A549 (cell line): ENCODE results near the gene MAP3K9. TPM values are rescaled to one million over a fixed set of nuclear protein-coding genes. Genes with fewer than 3 reads are reported as not detected.
A peak's percentile ranks its signal among the peaks of the same experiment; 100 is the strongest.

Experiments used
- ATAC-seq, 2 experiments: fragments of 200-7000 bp in 1 of 2; fragments of >200 bp in 1 of 2; cut with Nextera tagmentation in 1 of 2; cut with Tn5 transposase in 1 of 2; 3 replicates each; pipeline versions ENCODE4 v1.8.0 to v1.9.1; 2018 to 2020; ENCODE audit warnings: mild to moderate bottlenecking in 1 of 2, moderate library complexity in 1 of 2
- CTCF ChIA-PET: fragments of 300-600 bp; sonication (Branson Sonifier 250); formaldehyde crosslinking; extraction: SDS; loops from one replicate; lab custom pipeline; 2021; ENCODE audit warnings: antibody characterized with exemption, inconsistent platforms; lab: Yijun Ruan, JAX
- POLR2A ChIA-PET: fragments of 350-600 bp; formaldehyde crosslinking; extraction: SDS; loops from one replicate; lab custom pipeline; 2021; ENCODE audit warnings: antibody characterized with exemption, inconsistent platforms; lab: Yijun Ruan, JAX
- DNase-seq, 2 experiments: peaks; one replicate each; pipeline versions ENCODE4 v3.0.0 to v3.0.0-alpha.2; 2011 to 2016; ENCODE audit warnings: low read depth in 1 of 2, low spot score in 1 of 2
- FAIRE-seq: peaks from 2 replicates; lab custom pipeline; 2011; peaks lifted over from hg19 to GRCh38; lab: Jason Lieb, UNC
- H3K27ac ChIP-seq, 2 experiments: fragments of >200 bp; sonication (Bioruptor Twin); formaldehyde crosslinking; 3 replicates each; pipeline ENCODE4 v1.5.1; 2016 to 2017
- H3K4me1 ChIP-seq: fragments of >200 bp; sonication (Bioruptor Twin); formaldehyde crosslinking; 3 replicates; pipeline ENCODE4 v1.6.1; 2016
- H3K4me2 ChIP-seq: fragments of >200 bp; sonication (Bioruptor Twin); formaldehyde crosslinking; 3 replicates; pipeline ENCODE4 v1.6.1; 2016
- H3K4me3 ChIP-seq: fragments of >200 bp; sonication (Bioruptor Twin); formaldehyde crosslinking; 3 replicates; pipeline ENCODE4 v1.5.1; 2016
- H3K9me3 ChIP-seq: fragments of >200 bp; sonication (Bioruptor Twin); formaldehyde crosslinking; 3 replicates; pipeline ENCODE4 v1.6.1; 2016
- EHF ChIP-seq: fragments of 250-450 bp; sonication (Bioruptor Pico); IDR thresholded peaks from 2 replicates; pipeline ENCODE4 v1.5.0; 2020; ENCODE audit warnings: mild to moderate bottlenecking
- FOSB ChIP-seq: fragments of 250-450 bp; sonication (Bioruptor Pico); IDR thresholded peaks from 2 replicates; pipeline ENCODE4 v1.5.0; 2020; ENCODE audit warnings: mild to moderate bottlenecking, moderate library complexity
- FOSL2 ChIP-seq, 2 experiments: fragments of 450-650 bp in 1 of 2; fragments of >200 bp in 1 of 2; sonication (Bioruptor Twin) in 1 of 2; formaldehyde crosslinking; IDR thresholded peaks; 2 replicates each; pipeline versions ENCODE4 v1.5.0 to v1.6.1; 2016 to 2020; ENCODE audit warnings: mild to moderate bottlenecking in 1 of 2, moderate library complexity in 1 of 2
- FOXS1 ChIP-seq: fragments of 250-450 bp; sonication (Bioruptor Pico); IDR thresholded peaks from 2 replicates; pipeline ENCODE4 v1.5.0; 2020; ENCODE audit warnings: mild to moderate bottlenecking, moderate library complexity
- HDAC2 ChIP-seq: fragments of 200-600 bp; sonication (generic); IDR thresholded peaks from 2 replicates; pipeline ENCODE4 v1.6.1; 2016
- HEYL ChIP-seq: fragments of 250-450 bp; sonication (Bioruptor Pico); IDR thresholded peaks from 2 replicates; pipeline ENCODE4 v1.8.0; 2021; ENCODE audit warnings: mild to moderate bottlenecking, moderate library complexity
- HOXB5 ChIP-seq: fragments of 250-450 bp; sonication (Bioruptor Pico); IDR thresholded peaks from 2 replicates; pipeline ENCODE4 v1.5.0; 2020; ENCODE audit warnings: mild to moderate bottlenecking, moderate library complexity
- KDM1A ChIP-seq: fragments of 200-600 bp; sonication (generic); IDR thresholded peaks from 2 replicates; pipeline ENCODE4 v1.6.1; 2016; ENCODE audit warnings: low read depth, mild to moderate bottlenecking
- MAFK ChIP-seq: fragments of 450-650 bp; IDR thresholded peaks from 2 replicates; pipeline ENCODE4 v1.6.1; 2014; ENCODE audit not compliant: partially characterized antibody
- MAZ ChIP-seq: fragments of 150-350 bp; IDR thresholded peaks from 2 replicates; pipeline ENCODE4 v1.6.1; 2014; ENCODE audit warnings: antibody characterized with exemption, low read depth, low read length, borderline replicate concordance
- NFE2L2 ChIP-seq: fragments of 150-350 bp; conservative IDR thresholded peaks from 2 replicates; pipeline ENCODE4 v1.6.1; 2014; ENCODE audit warnings: low read length
- POLR2AphosphoS2 ChIP-seq: conservative IDR thresholded peaks from 2 replicates; pipeline ENCODE4 v1.6.1; 2012; ENCODE audit warnings: low read length, improper control_type of control experiment, inconsistent platforms
- RCOR1 ChIP-seq: fragments of 150-350 bp; IDR thresholded peaks from 2 replicates; pipeline ENCODE4 v1.6.1; 2014; ENCODE audit warnings: antibody characterized with exemption, low read length, low read depth
- SREBF2 ChIP-seq: fragments of 450-650 bp; IDR thresholded peaks from 2 replicates; pipeline ENCODE4 v1.6.1; 2014; ENCODE audit warnings: mild to moderate bottlenecking, moderate library complexity
- ZFP36 ChIP-seq: fragments of 450-650 bp; IDR thresholded peaks from 2 replicates; pipeline ENCODE4 v1.6.1; 2014; ENCODE audit warnings: borderline replicate concordance; ENCODE audit not compliant: partially characterized antibody
- ZNF302 ChIP-seq: fragments of 250-450 bp; sonication (Bioruptor Pico); IDR thresholded peaks from 2 replicates; pipeline ENCODE4 v1.9.0; 2021; ENCODE audit warnings: inconsistent platforms, mild to moderate bottlenecking, moderate library complexity
- WGBS: methylation state at CpG from one replicate; pipeline ENCODE4 v1.1.6; 2017; ENCODE audit errors: missing lambda C conversion rate; 5-methylcytosine and 5-hydroxymethylcytosine counted together
- polyA plus RNA-seq, 4 experiments: library from polyadenylated mRNA; depleted of rRNA in 3 of 4; stranded (reverse); fragments of >200 nt; fragmentation: RNase III in 1 of 4; extraction: RNeasy Plus Mini Kit Qiagen cat#74134 plus additional on column Dnase treatment in 1 of 4; gene quantifications; 2 replicates in 3 of 4; 3 replicates in 1 of 4; pipeline ENCODE4 v1.2.3, GENCODE V29; 2011 to 2017
- TF ChIP-seq, protein P1 (sequence below): fragments of >200 bp; sonication (Bioruptor Twin); formaldehyde crosslinking; IDR thresholded peaks from 2 replicates; pipeline ENCODE4 v1.6.1; 2016
- TF ChIP-seq, protein P2 (sequence below): IDR thresholded peaks from 2 replicates; pipeline ENCODE4 v1.6.1; 2012; ENCODE audit warnings: low read depth, borderline replicate concordance
- TF ChIP-seq, protein P3 (sequence below): fragments of 200-600 bp; sonication (generic); IDR thresholded peaks from 2 replicates; pipeline ENCODE4 v1.6.1; 2016; ENCODE audit warnings: antibody characterized with exemption, mild to moderate bottlenecking, moderate library complexity
- TF ChIP-seq, protein P4 (sequence below): fragments of 250-450 bp; sonication (Bioruptor Pico); IDR thresholded peaks from 2 replicates; pipeline ENCODE4 v1.5.0; 2021; ENCODE audit warnings: mild to moderate bottlenecking, moderate library complexity, borderline replicate concordance

MAP3K9 gene
- polyA plus RNA-seq, 2 of the 4 experiments (the other 2 are of a cell fraction): 5.3 to 8.5 TPM

DNA sequence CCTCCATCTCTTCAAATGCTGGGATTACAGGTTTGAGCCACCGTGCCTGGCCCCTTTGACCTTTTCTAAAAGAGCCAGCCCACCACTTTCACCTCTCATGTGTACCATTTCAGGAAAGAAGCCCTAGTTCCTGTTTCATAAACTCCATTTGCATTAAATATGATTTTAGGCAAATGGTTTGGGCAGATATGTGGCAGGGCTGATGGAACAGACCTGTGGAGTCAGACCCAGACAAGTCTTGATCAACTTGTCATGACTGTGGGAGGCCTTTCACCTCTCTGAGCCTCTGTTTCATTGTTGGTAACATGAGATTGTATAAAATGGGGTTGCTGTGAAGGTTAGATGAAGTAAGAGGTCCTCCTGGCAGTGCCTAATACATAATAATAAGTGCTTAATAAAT is 5.2 kb upstream of the MAP3K9 start:
- no peak for ATAC-seq
- CTCF ChIA-PET: no interaction called here
- H3K27ac ChIP-seq: no peak overlapping the region
- TF ChIP-seq ZNF302: no peak
- TF ChIP-seq, protein P1, sequence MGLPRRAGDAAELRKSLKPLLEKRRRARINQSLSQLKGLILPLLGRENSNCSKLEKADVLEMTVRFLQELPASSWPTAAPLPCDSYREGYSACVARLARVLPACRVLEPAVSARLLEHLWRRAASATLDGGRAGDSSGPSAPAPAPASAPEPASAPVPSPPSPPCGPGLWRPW: no peak
- no peak for TF ChIP-seq RCOR1
- TF ChIP-seq FOSB (CRISPR knock-in tag): no peak
- TF ChIP-seq SREBF2: no peak
- no peak for TF ChIP-seq KDM1A
- no peak for TF ChIP-seq MAZ
- no peak for TF ChIP-seq HDAC2
- TF ChIP-seq MAFK: no peak
- TF ChIP-seq NFE2L2: no peak
- TF ChIP-seq POLR2AphosphoS2: no peak
- TF ChIP-seq HOXB5 (CRISPR knock-in tag): no peak
- no peak for TF ChIP-seq FOSL2 (IDR thresholded peaks at IDR 0.05)
- no peak for TF ChIP-seq FOSL2 (CRISPR knock-in tag; IDR thresholded peaks at IDR 0.05)
- TF ChIP-seq, protein P2, sequence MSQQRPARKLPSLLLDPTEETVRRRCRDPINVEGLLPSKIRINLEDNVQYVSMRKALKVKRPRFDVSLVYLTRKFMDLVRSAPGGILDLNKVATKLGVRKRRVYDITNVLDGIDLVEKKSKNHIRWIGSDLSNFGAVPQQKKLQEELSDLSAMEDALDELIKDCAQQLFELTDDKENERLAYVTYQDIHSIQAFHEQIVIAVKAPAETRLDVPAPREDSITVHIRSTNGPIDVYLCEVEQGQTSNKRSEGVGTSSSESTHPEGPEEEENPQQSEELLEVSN: no peak
- TF ChIP-seq, all 56 proteins: peak for 0
- Histone ChIP-seq H3K9me3 (no peaks in the 10 kb centered on the region), H3K4me3 (no peak overlapping the region), H3K4me1 (peaks cover 32% of the 10 kb centered on the region), H3K4me2 (no peak overlapping the region)
- FAIRE-seq (no peak), DNase-seq (no peak)
- POLR2A ChIA-PET: no interaction called here
- WGBS: 71% methylated on average over 1 of the region's 1 CpG

DNA sequence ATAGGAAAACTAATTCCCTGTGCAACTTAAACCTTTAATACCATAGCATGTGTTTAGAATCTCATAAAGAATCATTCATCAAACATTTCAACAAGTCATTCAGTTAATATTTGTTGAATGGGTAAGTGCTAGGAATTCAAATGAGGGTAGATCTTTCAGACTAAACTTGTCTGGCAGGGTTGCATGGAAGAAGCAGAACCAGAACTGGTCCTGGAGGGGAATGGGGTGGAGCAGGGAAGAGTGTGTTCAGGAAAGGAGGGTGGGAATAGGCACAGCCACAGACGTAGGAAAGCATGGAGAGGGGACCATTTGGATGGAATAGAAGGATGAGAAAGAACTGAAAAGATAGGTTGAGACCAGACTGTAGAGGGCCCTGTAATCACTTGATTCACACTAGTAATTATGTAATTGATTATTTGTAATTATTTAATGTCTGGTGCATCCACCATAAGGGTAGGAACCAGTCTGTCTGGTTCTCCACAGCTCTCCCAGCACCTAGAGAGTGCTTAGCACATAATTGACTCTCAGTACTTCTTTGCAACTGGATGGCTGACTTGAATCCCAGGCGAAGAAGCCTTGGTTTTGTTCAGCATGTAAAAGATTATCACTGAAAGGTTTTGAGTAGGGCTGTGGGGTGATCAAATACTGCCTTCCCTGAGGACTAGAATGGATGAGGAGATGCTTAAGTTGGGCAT is 3.0 kb upstream of the MAP3K9 start:
- 78% methylated on average over 2 of the region's 2 CpGs for WGBS
- peak overlapping the region; percentile 98 for H3K4me2 ChIP-seq
- TF ChIP-seq, protein P3, sequence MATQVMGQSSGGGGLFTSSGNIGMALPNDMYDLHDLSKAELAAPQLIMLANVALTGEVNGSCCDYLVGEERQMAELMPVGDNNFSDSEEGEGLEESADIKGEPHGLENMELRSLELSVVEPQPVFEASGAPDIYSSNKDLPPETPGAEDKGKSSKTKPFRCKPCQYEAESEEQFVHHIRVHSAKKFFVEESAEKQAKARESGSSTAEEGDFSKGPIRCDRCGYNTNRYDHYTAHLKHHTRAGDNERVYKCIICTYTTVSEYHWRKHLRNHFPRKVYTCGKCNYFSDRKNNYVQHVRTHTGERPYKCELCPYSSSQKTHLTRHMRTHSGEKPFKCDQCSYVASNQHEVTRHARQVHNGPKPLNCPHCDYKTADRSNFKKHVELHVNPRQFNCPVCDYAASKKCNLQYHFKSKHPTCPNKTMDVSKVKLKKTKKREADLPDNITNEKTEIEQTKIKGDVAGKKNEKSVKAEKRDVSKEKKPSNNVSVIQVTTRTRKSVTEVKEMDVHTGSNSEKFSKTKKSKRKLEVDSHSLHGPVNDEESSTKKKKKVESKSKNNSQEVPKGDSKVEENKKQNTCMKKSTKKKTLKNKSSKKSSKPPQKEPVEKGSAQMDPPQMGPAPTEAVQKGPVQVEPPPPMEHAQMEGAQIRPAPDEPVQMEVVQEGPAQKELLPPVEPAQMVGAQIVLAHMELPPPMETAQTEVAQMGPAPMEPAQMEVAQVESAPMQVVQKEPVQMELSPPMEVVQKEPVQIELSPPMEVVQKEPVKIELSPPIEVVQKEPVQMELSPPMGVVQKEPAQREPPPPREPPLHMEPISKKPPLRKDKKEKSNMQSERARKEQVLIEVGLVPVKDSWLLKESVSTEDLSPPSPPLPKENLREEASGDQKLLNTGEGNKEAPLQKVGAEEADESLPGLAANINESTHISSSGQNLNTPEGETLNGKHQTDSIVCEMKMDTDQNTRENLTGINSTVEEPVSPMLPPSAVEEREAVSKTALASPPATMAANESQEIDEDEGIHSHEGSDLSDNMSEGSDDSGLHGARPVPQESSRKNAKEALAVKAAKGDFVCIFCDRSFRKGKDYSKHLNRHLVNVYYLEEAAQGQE: no peak
- no peak for TF ChIP-seq HEYL (CRISPR knock-in tag)
- TF ChIP-seq FOSB (CRISPR knock-in tag): no peak
- no peak for TF ChIP-seq NFE2L2
- no peak for TF ChIP-seq ZFP36
- TF ChIP-seq, protein P4, sequence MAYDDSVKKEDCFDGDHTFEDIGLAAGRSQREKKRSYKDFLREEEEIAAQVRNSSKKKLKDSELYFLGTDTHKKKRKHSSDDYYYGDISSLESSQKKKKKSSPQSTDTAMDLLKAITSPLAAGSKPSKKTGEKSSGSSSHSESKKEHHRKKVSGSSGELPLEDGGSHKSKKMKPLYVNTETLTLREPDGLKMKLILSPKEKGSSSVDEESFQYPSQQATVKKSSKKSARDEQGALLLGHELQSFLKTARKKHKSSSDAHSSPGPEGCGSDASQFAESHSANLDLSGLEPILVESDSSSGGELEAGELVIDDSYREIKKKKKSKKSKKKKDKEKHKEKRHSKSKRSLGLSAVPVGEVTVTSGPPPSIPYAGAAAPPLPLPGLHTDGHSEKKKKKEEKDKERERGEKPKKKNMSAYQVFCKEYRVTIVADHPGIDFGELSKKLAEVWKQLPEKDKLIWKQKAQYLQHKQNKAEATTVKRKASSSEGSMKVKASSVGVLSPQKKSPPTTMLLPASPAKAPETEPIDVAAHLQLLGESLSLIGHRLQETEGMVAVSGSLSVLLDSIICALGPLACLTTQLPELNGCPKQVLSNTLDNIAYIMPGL (CRISPR knock-in tag): no peak
- no peak for TF ChIP-seq HDAC2
- no peak for TF ChIP-seq FOXS1
- TF ChIP-seq EHF (CRISPR knock-in tag): no peak
- TF ChIP-seq, all 56 proteins: peak for 0
- peaks cover 35% of the 10 kb centered on the region for H3K4me1 ChIP-seq
- no peaks in the 10 kb centered on the region for H3K9me3 ChIP-seq
- ATAC-seq (no peak), DNase-seq (no peak), FAIRE-seq (no peak)
- no peak overlapping the region for H3K27ac ChIP-seq
- no peak overlapping the region for H3K4me3 ChIP-seq
- ChIA-PET CTCF (no interaction called here), POLR2A (no interaction called here)
